ENCODE data around the gene KLK13. TPM values are rescaled to one million over a fixed set of nuclear protein-coding genes. Genes with fewer than 3 reads are reported as not detected.
A peak's percentile ranks its signal among the peaks of the same experiment; 100 is the strongest.

Gene KLK13
- total and polyA plus RNA-seq, 2 of the 8 experiments (the other 6 are each of a cell fraction or from before 2014, with no cell fraction given) = 4.2 to 4.5 TPM

GRCh38 chr19:51027873-51028272 lies 37.0 kb downstream of the KLK13 start:
- H3K4ac ChIP-seq (replicated peaks; ENCODE audit: insufficient read length, low read depth, low read length) = no peak overlapping the region
- no peaks in the 10 kb centered on the region for H3K9me3 ChIP-seq (ENCODE audit: insufficient read depth in 2 of 2, low read depth in 1 of 2, low read length in 1 of 2)
- no peak overlapping the region for H3K14ac ChIP-seq (ENCODE audit: insufficient read length)
- FAIRE-seq (no peak), DNase-seq (ENCODE audit: low read depth in 1 of 2, low spot score in 2 of 2) (no peak)
- H4K8ac ChIP-seq (ENCODE audit: extremely low read depth, insufficient read depth, low read length) = no peak overlapping the region
- 0 out of 2 replicates have a peak overlapping the region, but pooled peaks have one; percentile 39 for H2BK12ac ChIP-seq (ENCODE audit: low read depth, low read length)
- 0 out of 2 replicates have a peak overlapping the region, but pooled peaks have one; percentile 81 for H2BK15ac ChIP-seq (ENCODE audit: low read length)
- H3K18ac ChIP-seq (ENCODE audit: extremely low read depth, low read length) = no peak overlapping the region
- CTCF ChIA-PET (ENCODE audit: partially characterized antibody) = interaction anchor here (0.8 to 15.0 kb wide), 8 partner anchors 9 to 65 kb away, joined by 3 to 269 read pairs (median 4); no protein-coding TSS in a partner anchor
- 82% methylated on average over 5 of the region's 5 CpGs; no CpG with 5 or more reads in 1 of the 2 experiments for WGBS, 2 experiments (ENCODE audit: extremely low coverage in 1 of 2, insufficient coverage in 1 of 2, insufficient read length in 1 of 2, insufficient replicate concordance in 2 of 2, low coverage in 1 of 2, low lambda C conversion rate in 2 of 2, missing lambda C conversion rate in 1 of 2)
- H3K4me1 ChIP-seq (replicated peaks in 1 of 4; ENCODE audit: control insufficient read depth in 3 of 4, insufficient read depth in 4 of 4, low read length in 3 of 4) = peaks cover 3 to 25% (median 17%) of the 10 kb centered on the region in 4 experiments
- H2BK120ac ChIP-seq (replicated peaks; ENCODE audit: low read depth, low read length) = no peak overlapping the region
- no peaks in the 10 kb centered on the region; the same call in 1 of the 2 replicates for H3K23me2 ChIP-seq (ENCODE audit: low read depth, low read length)
- no peaks in the 10 kb centered on the region for H3K79me1 ChIP-seq (ENCODE audit: low read depth, low read length)
- H3K36me3 ChIP-seq (ENCODE audit: control insufficient read depth in 2 of 4, insufficient read depth in 4 of 4, low read length in 3 of 4) = no peaks in the 10 kb centered on the region
- no peak overlapping the region for H4K5ac ChIP-seq (ENCODE audit: insufficient read length, low read depth, low read length)
- H2AK5ac ChIP-seq (ENCODE audit: low read depth, low read length) = no peak overlapping the region
- H3K4me3 ChIP-seq (ENCODE audit: extremely low read depth in 1 of 4, insufficient read depth in 2 of 4, low read depth in 3 of 4, low read length in 4 of 4) = no peak overlapping the region
- H3K4me2 ChIP-seq (ENCODE audit: insufficient read depth in 1 of 2, low read depth in 2 of 2, low read length in 2 of 2) = no peak overlapping the region
- H2AFZ ChIP-seq (ENCODE audit: low read length) = no peak overlapping the region
- H3K9ac ChIP-seq (replicated peaks in 1 of 4; ENCODE audit: extremely low read depth in 1 of 4, low read depth in 3 of 4, low read length in 3 of 4) = no peak overlapping the region
- H2BK5ac ChIP-seq (ENCODE audit: low read depth, low read length) = no peak overlapping the region
- no peak overlapping the region for H4K91ac ChIP-seq (replicated peaks; ENCODE audit: insufficient read length, low read length)
- H3K27ac ChIP-seq (ENCODE audit: low read depth, low read length) = no peak overlapping the region
- H3K79me2 ChIP-seq (ENCODE audit: control insufficient read depth in 1 of 2, insufficient read depth in 2 of 2, low read length in 2 of 2) = no peaks in the 10 kb centered on the region
- no peak overlapping the region for H3K23ac ChIP-seq (ENCODE audit: insufficient read length)
- POLR2A ChIA-PET (ENCODE audit: partially characterized antibody) = interaction anchor here (1.0 to 1.6 kb wide), 5 partner anchors 10 to 233 kb away, joined by 3 to 6 read pairs (median 3); partner anchors contain the start of gene KLK13
- no peaks in the 10 kb centered on the region; a peak in 1 of 7 replicates for H3K27me3 ChIP-seq (replicated peaks in 1 of 4; ENCODE audit: control insufficient read depth in 3 of 4, extremely low read depth in 1 of 4, insufficient read depth in 3 of 4, low read length in 3 of 4)
- no peaks in the 10 kb centered on the region for H4K20me1 ChIP-seq (replicated peaks in 1 of 2; ENCODE audit: control insufficient read depth in 1 of 2, insufficient read depth in 2 of 2, low read length in 2 of 2)
- no peak overlapping the region for H3K56ac ChIP-seq (replicated peaks; ENCODE audit: insufficient read length, low read depth, low read length)
- no peak overlapping the region for H2BK20ac ChIP-seq (ENCODE audit: low read length)
- no peak for TF ChIP-seq ATF3 (IDR thresholded peaks at IDR 0.05; ENCODE audit: insufficient read depth, low read depth, low read length)
- no peak for TF ChIP-seq JUND (IDR thresholded peaks at IDR 0.05; ENCODE audit: low read length)
- no peak for TF ChIP-seq TEAD4 (IDR thresholded peaks at IDR 0.05; ENCODE audit: low read depth, low read length)
- TF ChIP-seq SIX5 (IDR thresholded peaks at IDR 0.05; ENCODE audit: low read depth, low read length) = no peak
- TF ChIP-seq ZNF274 (IDR thresholded peaks at IDR 0.05; ENCODE audit: borderline replicate concordance, extremely low read depth, low read length) = no peak
- TF ChIP-seq CREB1 (IDR thresholded peaks at IDR 0.05) = no peak
- no peak for TF ChIP-seq USF2 (IDR thresholded peaks at IDR 0.05; ENCODE audit: low read length)
- TF ChIP-seq KDM5A (IDR thresholded peaks at IDR 0.05; ENCODE audit: low read length) = no peak
- no peak for TF ChIP-seq CBX8 (IDR thresholded peaks at IDR 0.05; ENCODE audit: borderline replicate concordance, low read depth, low read length)
- TF ChIP-seq ASH2L (IDR thresholded peaks at IDR 0.05; ENCODE audit: low read length) = no peak
- TF ChIP-seq ATF2 (IDR thresholded peaks at IDR 0.05; ENCODE audit: low read length) = no peak
